Natural killer cell (primary cell): Measurements from ENCODE around the gene RNF7. TPM values are rescaled to one million over a fixed set of nuclear protein-coding genes. Genes with fewer than 3 reads are reported as not detected.

Source experiments
- ATAC-seq, 3 donors: fragments of 150-1000 bp in 2 of 3; fragments of 200-7000 bp in 1 of 3; cut with Tn5 transposase; 1 replicate in 1 of 3; 2 replicates in 2 of 3; pipeline ENCODE4 v1.10.0; 2021; ENCODE audit warnings: mild to moderate bottlenecking in 2 of 3, moderate library complexity in 2 of 3
- DNase-seq, 2 donors: peaks; one replicate each; pipeline versions ENCODE4 v3.0.0 to v3.0.0-alpha.2; 2013 to 2021; ENCODE audit warnings: mixed read lengths in 1 of 2
- H3K27ac ChIP-seq: one replicate; pipeline ENCODE4 v1.5.1; 2013; ENCODE audit warnings: mild to moderate bottlenecking, low read length
- H3K27me3 ChIP-seq: one replicate; pipeline ENCODE4 v1.6.1; 2013; ENCODE audit warnings: low read length; ENCODE audit not compliant: control insufficient read depth, insufficient read depth
- H3K36me3 ChIP-seq: one replicate; pipeline ENCODE4 v1.6.1; 2013; ENCODE audit warnings: low read length; ENCODE audit not compliant: control insufficient read depth, insufficient read depth
- H3K4me1 ChIP-seq: one replicate; pipeline ENCODE4 v1.6.1; 2013; ENCODE audit warnings: low read length; ENCODE audit not compliant: control insufficient read depth, insufficient read depth
- H3K4me3 ChIP-seq: one replicate; pipeline ENCODE4 v1.5.1; 2013; ENCODE audit warnings: low read length
- H3K9me3 ChIP-seq: one replicate; pipeline ENCODE4 v1.6.1; 2013; ENCODE audit warnings: low read length; ENCODE audit not compliant: control insufficient read depth, insufficient read depth
- H3K27ac Mint-ChIP-seq, 2 donors: one replicate each; pipeline ENCODE4 v1.8.0; 2022; ENCODE audit warnings: mild to moderate bottlenecking in 2 of 2, mixed read lengths in 2 of 2, moderate library complexity in 1 of 2
- H3K27me3 Mint-ChIP-seq, 2 donors: one replicate each; pipeline ENCODE4 v1.8.0; 2022; ENCODE audit warnings: low read depth in 2 of 2, mixed read lengths in 2 of 2
- H3K36me3 Mint-ChIP-seq: one replicate; pipeline ENCODE4 v1.8.0; 2022; ENCODE audit warnings: mixed read lengths
- H3K4me1 Mint-ChIP-seq, 2 donors: one replicate each; pipeline ENCODE4 v1.8.0; 2022; ENCODE audit warnings: mixed read lengths in 2 of 2
- H3K4me3 Mint-ChIP-seq: one replicate; pipeline ENCODE4 v1.8.0; 2022; ENCODE audit warnings: mild to moderate bottlenecking, moderate library complexity, mixed read lengths
- H3K9me3 Mint-ChIP-seq, 2 donors: one replicate each; pipeline ENCODE4 v1.8.0; 2022; ENCODE audit warnings: mixed read lengths in 2 of 2
- CTCF ChIP-seq: fragments of 200-600 bp; IDR thresholded peaks from one replicate; pipeline ENCODE4 v1.8.0; 2022; ENCODE audit warnings: antibody characterized with exemption
- WGBS: methylation state at CpG from one replicate; pipeline ENCODE4 v1.1.7; 2013; ENCODE audit warnings: missing lambda C conversion rate; ENCODE audit not compliant: insufficient coverage; 5-methylcytosine and 5-hydroxymethylcytosine counted together
- intact Hi-C: fragments of 100-400 bp; cut with micrococcal nuclease; formaldehyde crosslinking; loops from one replicate; pipeline ENCODE4 v1.14.2; 2022
- total RNA-seq, 4 donors: library from RNA; stranded (reverse); fragments of 120-200 nt in 1 of 4; gene quantifications; one replicate each; pipeline versions ENCODE4 v1.2.3 to v1.2.4, GENCODE V29; 2013 to 2022

Gene RNF7
- total RNA-seq, 3 donors from 2014 or later (not counting 1 experiment from before 2014, with no cell fraction given) = 65.0 to 75.0 (median 73.4) TPM

- H3K36me3 Mint-ChIP-seq = no peaks in the 10 kb centered on the region
- H3K27me3 Mint-ChIP-seq = peaks cover 0 to 11% of the 10 kb centered on the region in 2 donors
- H3K4me1 Mint-ChIP-seq = no peaks in the 10 kb centered on the region
- TF ChIP-seq CTCF = no peak
- H3K4me1 ChIP-seq = no peaks in the 10 kb centered on the region
- 87% methylated on average over 5 of the region's 5 CpGs for WGBS
- H3K9me3 ChIP-seq = no peaks in the 10 kb centered on the region
- no peak overlapping the region for H3K27ac Mint-ChIP-seq
- no peak overlapping the region for H3K4me3 Mint-ChIP-seq
- no peaks in the 10 kb centered on the region for H3K36me3 ChIP-seq
- no peak for DNase-seq
- no peak overlapping the region for H3K27ac ChIP-seq
- H3K4me3 ChIP-seq = no peak overlapping the region
- intact Hi-C loops = no loop called here
- ATAC-seq = no peak
- H3K27me3 ChIP-seq = no peaks in the 10 kb centered on the region
- H3K9me3 Mint-ChIP-seq = no peaks in the 10 kb centered on the region
Measured at GRCh38 chr3:141728355-141728892, 9.7 kb upstream of the RNF7 start.

GRCh38 chr3:141729240-141729639 is 8.9 kb upstream of the RNF7 start:
- ATAC-seq = no peak
- no peaks in the 10 kb centered on the region for H3K9me3 ChIP-seq
- Mint-ChIP-seq H3K36me3 (no peaks in the 10 kb centered on the region), H3K27me3 (peaks cover 0 to 16% of the 10 kb centered on the region in 2 donors), H3K4me1 (no peaks in the 10 kb centered on the region), H3K27ac (no peak overlapping the region), H3K4me3 (no peak overlapping the region), H3K9me3 (no peaks in the 10 kb centered on the region)
- H3K4me3 ChIP-seq = no peak overlapping the region
- H3K27ac ChIP-seq = no peak overlapping the region
- 35% methylated on average over 1 of the region's 4 CpGs for WGBS
- H3K4me1 ChIP-seq = no peaks in the 10 kb centered on the region
- intact Hi-C loops = no loop called here
- no peaks in the 10 kb centered on the region for H3K36me3 ChIP-seq
- no peaks in the 10 kb centered on the region for H3K27me3 ChIP-seq
- DNase-seq = peak in 1 of 2 donors; percentile 27
- TF ChIP-seq CTCF = no peak

- no peaks in the 10 kb centered on the region for H3K36me3 Mint-ChIP-seq
- no peak overlapping the region for H3K27ac ChIP-seq
- H3K27me3 ChIP-seq = no peaks in the 10 kb centered on the region
- TF ChIP-seq CTCF = no peak
- no peak overlapping the region for H3K4me3 Mint-ChIP-seq
- no peaks in the 10 kb centered on the region for H3K36me3 ChIP-seq
- peaks cover 4% of the 10 kb centered on the region for H3K4me1 ChIP-seq
- intact Hi-C loops = loop anchor here (5.0 kb wide), 2 partner anchors 292 to 712 kb away; partner anchors contain the start of gene XRN1
- no peaks in the 10 kb centered on the region for H3K9me3 ChIP-seq
- H3K27ac Mint-ChIP-seq = no peak overlapping the region
- DNase-seq = no peak
- H3K27me3 Mint-ChIP-seq = peaks cover 0 to 7% of the 10 kb centered on the region in 2 donors
- no peak for ATAC-seq
- H3K9me3 Mint-ChIP-seq = no peaks in the 10 kb centered on the region
- H3K4me3 ChIP-seq = no peak overlapping the region
- H3K4me1 Mint-ChIP-seq = peaks cover 13 to 22% of the 10 kb centered on the region in 2 donors
Measured at GRCh38 chr3:141735176-141735575, 2.9 kb upstream of the RNF7 start.
